GM21529 (cell line): Measurements from ENCODE around the gene AARS1.
"Not testable (repeated sequence)": the region's sequence is repeated elsewhere in the genome, so short reads cannot be mapped to it uniquely, and the experiment has no call there.

Experiments
- ATAC-seq: cut with Tn5 transposase; IDR thresholded peaks from one replicate; pipeline ENCODE4 v1.9.1; 2021; ENCODE audit not compliant: unreplicated experiment

Gene AARS1

DNA sequence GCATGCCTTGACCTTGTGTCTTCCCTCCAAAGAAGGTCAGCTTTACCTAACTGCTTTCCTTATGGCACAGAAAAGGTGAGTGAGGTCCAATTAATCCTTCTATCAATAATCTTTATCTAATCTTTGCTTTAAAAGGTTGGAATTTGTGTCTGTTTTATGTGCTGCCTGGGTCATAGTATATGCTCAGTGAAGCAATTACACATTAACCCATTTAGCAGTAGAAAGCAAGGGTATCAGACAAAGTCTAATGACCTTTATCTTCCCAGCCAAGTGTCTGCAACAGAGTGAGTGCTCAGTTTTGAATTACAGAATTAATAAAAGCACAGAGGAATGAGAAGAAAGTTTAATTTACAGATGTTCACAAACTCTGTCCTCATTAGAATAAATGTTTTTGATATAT lies 63.3 kb downstream of the AARS1 start:
- ATAC-seq = not testable (repeated sequence)

DNA sequence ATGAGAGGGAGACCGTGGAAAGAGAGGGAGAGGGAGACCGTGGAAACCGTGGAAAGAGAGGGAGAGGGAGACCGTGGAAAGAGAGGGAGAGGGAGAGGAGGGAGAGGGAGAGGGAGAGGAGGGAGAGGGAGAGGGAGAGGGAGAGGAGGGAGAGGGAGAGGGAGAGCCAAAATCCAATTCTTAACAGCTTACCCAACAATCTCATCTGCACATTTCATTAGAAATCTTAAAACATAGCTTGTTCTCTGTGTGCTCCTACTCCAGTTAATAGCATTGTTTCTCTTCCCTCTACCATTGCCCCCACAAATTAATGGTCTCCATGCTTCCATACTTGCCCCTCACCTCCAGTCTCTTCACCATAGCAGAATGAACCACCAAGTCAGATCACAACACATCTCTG lies 63.9 kb downstream of the AARS1 start:
- ATAC-seq = not testable (repeated sequence)

DNA sequence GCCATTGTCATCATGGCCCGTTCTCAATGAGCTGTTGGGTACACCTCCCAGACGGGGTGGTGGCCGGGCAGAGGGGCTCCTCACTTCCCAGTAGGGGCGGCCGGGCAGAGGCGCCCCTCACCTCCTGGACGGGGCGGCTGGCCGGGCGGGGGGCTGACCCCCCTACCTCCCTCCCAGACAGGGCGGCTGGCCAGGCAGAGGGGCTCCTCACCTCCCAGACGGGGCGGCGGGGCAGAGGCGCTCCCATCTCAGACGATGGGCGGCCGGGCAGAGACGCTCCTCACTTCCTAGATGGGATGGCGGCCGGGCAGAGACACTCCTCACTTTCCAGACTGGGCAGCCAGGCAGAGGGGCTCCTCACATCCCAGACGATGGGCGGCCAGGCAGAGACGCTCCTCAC lies 64.7 kb downstream of the AARS1 start:
- ATAC-seq = not testable (repeated sequence)

DNA sequence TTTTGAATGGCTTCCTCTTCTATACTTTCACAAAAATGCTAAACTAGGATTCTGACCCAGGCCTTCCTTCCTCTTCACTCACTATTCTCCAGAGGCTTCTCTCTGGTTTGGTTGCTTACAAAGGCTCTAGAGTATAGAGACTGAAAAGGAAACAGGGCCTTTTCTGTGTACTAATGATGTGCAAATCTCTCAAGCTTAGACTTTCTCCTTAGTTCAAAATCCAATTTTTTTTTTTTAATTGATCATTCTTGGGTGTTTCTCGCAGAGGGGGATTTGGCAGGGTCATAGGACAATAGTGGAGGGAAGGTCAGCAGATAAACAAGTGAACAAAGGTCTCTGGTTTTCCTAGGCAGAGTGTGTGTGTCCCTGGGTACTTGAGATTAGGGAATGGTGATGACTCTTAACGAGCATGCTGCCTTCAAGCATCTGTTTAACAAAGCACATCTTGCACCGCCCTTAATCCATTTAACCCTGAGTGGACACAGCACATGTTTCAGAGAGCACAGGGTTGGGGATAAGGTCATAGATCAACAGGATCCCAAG lies 65.3 kb downstream of the AARS1 start:
- not testable (repeated sequence) for ATAC-seq

DNA sequence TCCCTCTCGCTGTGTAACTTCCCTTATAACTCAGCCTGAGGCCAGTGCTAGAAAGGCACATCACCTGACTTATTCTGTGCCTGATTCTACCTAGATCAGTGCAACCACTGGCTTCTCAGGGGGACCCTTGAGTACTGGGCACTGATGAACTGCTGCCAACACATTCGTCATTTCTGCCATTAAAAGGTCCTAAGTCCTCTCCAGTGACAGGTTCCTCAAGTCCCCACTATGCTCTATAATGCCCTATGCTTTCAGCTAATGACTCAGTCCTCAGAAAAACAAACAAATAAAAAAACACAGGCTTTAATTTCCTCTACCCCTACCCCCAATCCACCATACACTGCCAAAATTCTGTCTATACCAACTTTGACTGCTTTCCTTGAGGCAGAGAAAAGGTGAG lies 66.1 kb downstream of the AARS1 start:
- ATAC-seq = not testable (repeated sequence)

DNA sequence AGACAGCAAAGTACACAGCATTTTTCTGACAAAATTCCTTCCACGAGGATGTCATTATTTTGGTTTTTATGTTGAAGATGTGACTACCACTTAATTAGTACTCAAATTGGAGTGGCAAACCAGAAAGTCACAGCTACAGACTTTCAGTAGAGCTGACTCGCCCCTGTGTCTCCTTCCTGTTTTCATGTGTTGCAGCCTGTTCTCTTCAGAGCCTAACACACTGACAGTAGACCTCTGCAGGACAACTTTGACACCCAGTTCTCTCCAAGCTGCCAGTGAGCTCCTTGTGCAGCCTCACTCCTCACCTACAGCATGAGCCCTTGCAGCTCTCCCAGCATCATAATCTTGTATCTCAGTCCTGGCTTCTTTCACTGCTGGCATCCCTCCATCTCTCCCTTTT lies 66.7 kb downstream of the AARS1 start:
- not testable (repeated sequence) for ATAC-seq

DNA sequence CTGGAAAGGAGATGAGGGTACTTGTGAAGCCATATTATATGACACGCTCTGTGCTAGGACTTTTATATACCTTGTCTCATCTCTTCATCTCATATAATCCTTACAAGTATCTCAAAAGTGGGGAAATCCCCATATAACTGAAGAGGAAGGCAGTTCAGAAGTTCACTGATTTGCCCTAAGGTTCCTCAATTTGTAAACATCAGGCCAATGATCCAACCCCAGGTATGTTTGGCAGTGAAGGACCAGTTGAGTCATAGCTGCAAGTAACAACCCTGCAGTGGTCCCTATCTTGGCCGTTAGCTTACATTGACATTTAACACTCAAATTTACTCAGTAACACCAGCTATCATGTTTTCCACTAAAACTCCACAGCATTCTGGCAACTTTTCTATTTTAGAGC lies 70.7 kb downstream of the AARS1 start:
- not testable (repeated sequence) for ATAC-seq

DNA sequence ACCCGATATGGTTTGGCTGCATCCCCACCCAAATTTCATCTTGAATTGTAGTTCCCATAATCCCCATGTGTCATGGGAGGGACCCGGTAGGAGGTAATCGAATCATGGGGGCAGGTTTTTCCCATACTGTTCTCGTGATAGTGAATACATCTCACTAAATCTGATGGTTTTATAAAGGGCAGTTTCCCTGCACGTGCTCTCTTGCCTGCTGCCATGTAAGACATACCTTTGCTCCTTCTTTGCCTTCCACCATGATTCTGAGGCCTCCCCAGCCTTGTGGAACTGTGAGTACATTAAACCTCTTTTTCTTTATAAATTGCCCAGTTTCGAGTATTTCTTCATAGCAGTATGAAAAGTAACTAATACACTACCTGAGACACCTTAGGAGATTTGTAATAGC lies 82.9 kb downstream of the AARS1 start:
- ATAC-seq = not testable (repeated sequence)

DNA sequence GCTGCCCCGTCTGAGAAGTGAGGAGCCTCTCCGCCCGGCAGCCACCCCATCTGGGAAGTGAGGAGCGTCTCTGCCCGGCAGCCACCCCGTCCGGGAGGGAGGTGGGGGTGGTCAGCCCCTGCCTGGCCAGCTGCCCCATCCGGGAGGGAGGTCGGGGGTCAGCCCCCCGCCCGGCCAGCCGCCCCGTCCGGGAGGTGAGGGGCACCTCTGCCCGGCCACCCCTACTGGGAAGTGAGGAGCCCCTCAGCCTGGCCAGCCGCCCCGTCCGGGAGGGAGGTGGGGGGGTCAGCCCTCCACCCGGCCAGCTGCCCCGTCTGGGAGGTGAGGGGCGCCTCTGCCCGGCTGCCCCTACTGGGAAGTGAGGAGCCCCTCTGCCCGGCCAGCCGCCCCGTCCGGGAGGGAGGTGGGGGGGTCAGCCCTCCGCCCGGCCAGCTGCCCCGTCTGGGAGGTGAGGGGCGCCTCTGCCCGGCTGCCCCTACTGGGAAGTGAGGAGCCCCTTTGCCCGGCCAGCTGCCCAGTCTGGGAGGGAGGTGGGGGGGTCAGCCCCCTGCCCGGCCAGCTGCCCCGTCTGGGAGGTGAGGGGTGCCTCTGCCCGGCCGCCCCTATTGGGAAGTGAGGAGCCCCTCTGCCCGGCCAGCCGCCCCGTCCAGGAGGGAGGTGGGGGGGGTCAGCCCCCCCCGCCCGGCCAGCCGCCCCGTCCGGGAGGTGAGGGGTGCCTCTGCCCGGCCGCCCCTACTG lies 84.5 kb downstream of the AARS1 start:
- ATAC-seq = not testable (repeated sequence)

DNA sequence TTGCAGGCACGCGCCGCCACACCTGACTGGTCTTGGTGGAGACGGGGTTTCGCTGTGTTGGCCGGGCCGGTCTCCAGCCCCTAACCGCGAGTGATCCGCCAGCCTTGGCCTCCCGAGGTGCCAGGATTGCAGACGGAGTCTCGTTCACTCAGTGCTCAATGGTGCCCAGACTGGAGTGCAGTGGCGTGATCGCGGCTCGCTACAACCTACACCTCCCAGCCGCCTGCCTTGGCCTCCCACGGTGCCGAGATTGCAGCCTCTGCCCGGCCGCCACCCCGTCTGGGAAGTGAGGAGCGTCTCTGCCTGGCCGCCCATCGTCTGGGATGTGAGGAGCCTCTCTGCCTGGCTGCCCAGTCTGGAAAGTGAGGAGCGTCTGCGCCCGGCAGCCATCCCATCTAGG lies 85.3 kb downstream of the AARS1 start:
- not testable (repeated sequence) for ATAC-seq

DNA sequence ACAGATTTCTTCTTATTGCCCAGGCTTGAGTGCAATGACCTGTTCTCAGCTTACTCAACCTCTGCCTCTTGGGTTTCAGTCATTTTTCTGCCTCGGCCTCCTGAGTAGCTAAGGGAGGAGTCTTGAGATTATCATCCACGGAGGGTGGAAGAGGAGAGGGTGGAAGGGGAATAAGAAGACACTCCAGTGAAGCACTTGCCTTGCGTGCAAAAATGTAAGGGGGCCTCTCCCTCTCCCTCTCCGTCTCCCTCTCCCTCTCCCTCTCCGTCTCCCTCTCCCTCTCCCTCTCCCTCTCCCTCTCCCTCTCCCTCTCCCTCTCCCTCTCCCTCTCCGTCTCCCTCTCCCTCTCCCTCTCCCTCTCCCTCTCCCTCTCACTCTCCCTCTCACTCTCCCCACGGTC lies 85.8 kb downstream of the AARS1 start:
- not testable (repeated sequence) for ATAC-seq
